Endothelial cell of umbilical vein (primary cell): ENCODE measurements around the gene MB21D2. TPM values are rescaled to one million over a fixed set of nuclear protein-coding genes. Genes with fewer than 3 reads are reported as not detected.

Source experiments
- BruUV-seq: library from RNA; stranded (reverse); fragments of 400-500 nt; replicated peaks from 2 replicates; lab custom pipeline; 2021; lab: Mats Ljungman, UMichigan
- CTCF ChIA-PET: fragments of 300-600, 350-600 bp; sonication (Branson Sonifier 250); formaldehyde crosslinking; loops from one replicate; lab custom pipeline; 2021; ENCODE audit warnings: antibody characterized with exemption, inconsistent platforms; lab: Charles Lee
- POLR2A ChIA-PET: fragments of 300-600, 350-600 bp; sonication (Branson Sonifier 250); formaldehyde crosslinking; loops from one replicate; lab custom pipeline; 2021; ENCODE audit warnings: antibody characterized with exemption, inconsistent platforms; lab: Charles Lee
- DNase-seq: peaks from one replicate; pipeline ENCODE4 v3.0.0-alpha.2; 2011; ENCODE audit warnings: low read depth, low spot score
- FAIRE-seq: peaks from 2 replicates; lab custom pipeline; 2011; peaks lifted over from hg19 to GRCh38; lab: Jason Lieb, UNC
- H2AFZ ChIP-seq: 2 replicates; pipeline ENCODE4 v1.6.0; 2012; ENCODE audit warnings: low read depth, low read length, control low read depth, inconsistent platforms
- H3K27ac ChIP-seq: 2 replicates; pipeline ENCODE4 v1.5.1; 2011; ENCODE audit warnings: low read depth, mild to moderate bottlenecking, control low read depth, low read length, moderate library complexity; ENCODE audit not compliant: insufficient read depth
- H3K27me3 ChIP-seq, 2 experiments: 2 replicates each; pipeline versions ENCODE4 v1.6.0 to v1.6.1; 2011; ENCODE audit warnings: low read length in 2 of 2, mixed read lengths in 1 of 2; ENCODE audit not compliant: control insufficient read depth in 2 of 2, insufficient read depth in 2 of 2
- H3K36me3 ChIP-seq, 2 experiments: 2 replicates in 1 of 2; 3 replicates in 1 of 2; pipeline ENCODE4 v1.5.1; 2011; ENCODE audit warnings: low read length in 2 of 2, mild to moderate bottlenecking in 1 of 2, moderate library complexity in 1 of 2; ENCODE audit not compliant: control insufficient read depth in 2 of 2, insufficient read depth in 2 of 2; ENCODE audit errors: extremely low read depth in 1 of 2
- H3K4me1 ChIP-seq: 3 replicates; pipeline ENCODE4 v1.5.1; 2011; ENCODE audit warnings: mild to moderate bottlenecking, low read length; ENCODE audit not compliant: control insufficient read depth, insufficient read depth; ENCODE audit errors: extremely low read depth
- H3K4me2 ChIP-seq: 2 replicates; pipeline ENCODE4 v1.6.1; 2011; ENCODE audit warnings: low read length, control low read depth, mixed read lengths; ENCODE audit not compliant: insufficient read depth
- H3K4me3 ChIP-seq, 3 experiments: fragments of 200-600 bp in 1 of 3; sonication (generic), shearing (Covaris generic) in 1 of 3; replicated peaks in 1 of 3; 2 replicates each; pipeline ENCODE4 v1.5.1; 2011 to 2016; ENCODE audit warnings: control low read depth in 3 of 3, low read length in 3 of 3, mild to moderate bottlenecking in 2 of 3, inconsistent platforms in 1 of 3, low read depth in 1 of 3, moderate library complexity in 1 of 3; ENCODE audit not compliant: insufficient read depth in 1 of 3
- H3K79me2 ChIP-seq: 2 replicates; pipeline ENCODE4 v1.6.0; 2012; ENCODE audit warnings: low read length, inconsistent platforms; ENCODE audit not compliant: control insufficient read depth, insufficient read depth
- H3K9ac ChIP-seq: replicated peaks from 2 replicates; pipeline ENCODE3; 2011; ENCODE audit warnings: low read length, control low read depth; ENCODE audit not compliant: insufficient read depth; ENCODE audit errors: extremely low read depth
- H3K9me1 ChIP-seq: replicated peaks from 3 replicates; pipeline ENCODE4 v1.6.0; 2011; ENCODE audit warnings: mild to moderate bottlenecking, low read length; ENCODE audit not compliant: control insufficient read depth, insufficient read depth; ENCODE audit errors: extremely low read depth
- H3K9me3 ChIP-seq: replicated peaks from 2 replicates; pipeline ENCODE4 v1.5.1; 2012; ENCODE audit warnings: low read length, inconsistent platforms; ENCODE audit not compliant: control insufficient read depth, insufficient read depth
- H4K20me1 ChIP-seq: replicated peaks from 2 replicates; pipeline ENCODE3; 2011; ENCODE audit warnings: mild to moderate bottlenecking, low read length; ENCODE audit not compliant: control insufficient read depth, insufficient read depth; ENCODE audit errors: extremely low read depth
- EZH2 ChIP-seq: IDR thresholded peaks from 2 replicates; pipeline ENCODE4 v1.6.1; 2012; ENCODE audit warnings: borderline replicate concordance, low read depth, mild to moderate bottlenecking, moderate library complexity, low read length, inconsistent platforms; ENCODE audit not compliant: severe bottlenecking
- FOS ChIP-seq: IDR thresholded peaks from 2 replicates; pipeline ENCODE4 v1.6.1; 2011; ENCODE audit warnings: mild to moderate bottlenecking, low read length, moderate library complexity, borderline replicate concordance; ENCODE audit not compliant: insufficient read depth
- GATA2 ChIP-seq: IDR thresholded peaks from 2 replicates; pipeline ENCODE4 v1.7.0; 2011; ENCODE audit warnings: low read depth, mild to moderate bottlenecking, moderate library complexity, mixed read lengths, low read length; ENCODE audit not compliant: insufficient read length, insufficient read depth
- JUN ChIP-seq: IDR thresholded peaks from 2 replicates; pipeline ENCODE4 v1.6.1; 2011; ENCODE audit warnings: borderline replicate concordance, low read depth; ENCODE audit not compliant: insufficient read length, insufficient read depth
- MAX ChIP-seq: IDR thresholded peaks from 2 replicates; pipeline ENCODE4 v1.6.1; 2011; ENCODE audit not compliant: insufficient read depth, insufficient read length
- MYC ChIP-seq: IDR thresholded peaks from one replicate; pipeline ENCODE4 v1.6.1; 2011; ENCODE audit warnings: mild to moderate bottlenecking, low read depth, low read length
- POLR2A ChIP-seq: IDR thresholded peaks from 2 replicates; pipeline ENCODE4 v1.6.1; 2012; ENCODE audit warnings: low read depth, mild to moderate bottlenecking, control low read depth, low read length
- POLR2AphosphoS5 ChIP-seq: IDR thresholded peaks from 2 replicates; pipeline ENCODE4 v1.6.1; 2012; ENCODE audit warnings: low read depth, mild to moderate bottlenecking, control low read depth, low read length, moderate library complexity; ENCODE audit not compliant: insufficient read depth
- dilution Hi-C: fragments of 300-500 bp; cut with MboI; formaldehyde crosslinking; loops from one replicate; pipeline ENCODE4 v1.15.0; 2019; ENCODE audit warnings: low sequenced_read_pairs; ENCODE audit not compliant: extremely low pct_ligation_motif_present
- intact Hi-C: fragments of 100-400 bp; cut with micrococcal nuclease; formaldehyde crosslinking; loops from one replicate; pipeline ENCODE4 v1.10.0; 2022
- polyA plus RNA-seq, 4 experiments: library from polyadenylated mRNA; depleted of rRNA in 3 of 4; stranded (reverse) in 3 of 4; unstranded in 1 of 4; fragments of >200 nt; gene quantifications; 2 replicates each; pipeline versions ENCODE4 v1.2.1 to v1.2.3, GENCODE V29; 2011 to 2012; ENCODE audit warnings: missing spikeins in 1 of 4
- total RNA-seq: library from RNA; stranded (reverse); gene quantifications from 2 replicates; pipeline ENCODE4 v1.2.3, GENCODE V29; 2021
- TF ChIP-seq, protein P1 (sequence below), 2 donors: IDR thresholded peaks; 1 replicate in 1 of 2; 2 replicates in 1 of 2; pipeline ENCODE4 v1.5.1; 2011; ENCODE audit warnings: low read length in 2 of 2, mild to moderate bottlenecking in 2 of 2, moderate library complexity in 2 of 2, control low read depth in 1 of 2, inconsistent platforms in 1 of 2, low read depth in 1 of 2; ENCODE audit not compliant: insufficient read depth in 1 of 2; ENCODE audit errors: extremely low read depth in 1 of 2

MB21D2 gene
- total and polyA plus RNA-seq, 2 donors (not counting 3 experiments of a cell fraction or from before 2014, with no cell fraction given), result 6.7 to 7.4 TPM

GRCh38 chr3:192929755-192930547 is 12.3 kb upstream of the MB21D2 start:
- Histone ChIP-seq H2AFZ (no peak overlapping the region), H3K9me1 (no peaks in the 10 kb centered on the region), H4K20me1 (no peaks in the 10 kb centered on the region), H3K36me3 (no peaks in the 10 kb centered on the region), H3K4me1 (no peaks in the 10 kb centered on the region), H3K27ac (no peak overlapping the region), H3K9me3 (no peaks in the 10 kb centered on the region), H3K9ac (no peak overlapping the region), H3K27me3 (no peaks in the 10 kb centered on the region), H3K79me2 (no peaks in the 10 kb centered on the region), H3K4me2 (no peak overlapping the region), H3K4me3 (no peak overlapping the region)
- DNase-seq, result no peak
- FAIRE-seq, result no peak
- POLR2A ChIA-PET, result no interaction called here
- dilution Hi-C loops, result no loop called here
- no TSS peak for BruUV-seq
- intact Hi-C loops, result no loop called here
- no peak for TF ChIP-seq MYC
- no peak for TF ChIP-seq MAX
- no peak for TF ChIP-seq POLR2AphosphoS5
- TF ChIP-seq, protein P1, sequence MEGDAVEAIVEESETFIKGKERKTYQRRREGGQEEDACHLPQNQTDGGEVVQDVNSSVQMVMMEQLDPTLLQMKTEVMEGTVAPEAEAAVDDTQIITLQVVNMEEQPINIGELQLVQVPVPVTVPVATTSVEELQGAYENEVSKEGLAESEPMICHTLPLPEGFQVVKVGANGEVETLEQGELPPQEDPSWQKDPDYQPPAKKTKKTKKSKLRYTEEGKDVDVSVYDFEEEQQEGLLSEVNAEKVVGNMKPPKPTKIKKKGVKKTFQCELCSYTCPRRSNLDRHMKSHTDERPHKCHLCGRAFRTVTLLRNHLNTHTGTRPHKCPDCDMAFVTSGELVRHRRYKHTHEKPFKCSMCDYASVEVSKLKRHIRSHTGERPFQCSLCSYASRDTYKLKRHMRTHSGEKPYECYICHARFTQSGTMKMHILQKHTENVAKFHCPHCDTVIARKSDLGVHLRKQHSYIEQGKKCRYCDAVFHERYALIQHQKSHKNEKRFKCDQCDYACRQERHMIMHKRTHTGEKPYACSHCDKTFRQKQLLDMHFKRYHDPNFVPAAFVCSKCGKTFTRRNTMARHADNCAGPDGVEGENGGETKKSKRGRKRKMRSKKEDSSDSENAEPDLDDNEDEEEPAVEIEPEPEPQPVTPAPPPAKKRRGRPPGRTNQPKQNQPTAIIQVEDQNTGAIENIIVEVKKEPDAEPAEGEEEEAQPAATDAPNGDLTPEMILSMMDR (IDR thresholded peaks at IDR 0.05; ENCODE audit: extremely low read depth in 1 of 2, insufficient read depth in 1 of 2, low read depth in 1 of 2, low read length in 2 of 2), result no peak
- no peak for TF ChIP-seq EZH2
- TF ChIP-seq GATA2, result no peak
- no peak for TF ChIP-seq JUN
- TF ChIP-seq POLR2A, result no peak
- TF ChIP-seq FOS, result no peak
- CTCF ChIA-PET, result interaction anchor here (1.0 to 1.4 kb wide), 2 partner anchors 8 to 109 kb away, joined by 3 read pairs; no protein-coding TSS in a partner anchor
